GM19463 (cell line): ENCODE measurements around the gene ACTG1.

Experiments used
- ATAC-seq: cut with Tn5 transposase; IDR thresholded peaks from one replicate; pipeline ENCODE4 v1.9.1; 2021; ENCODE audit warnings: mild to moderate bottlenecking, moderate library complexity; ENCODE audit not compliant: unreplicated experiment

ACTG1 gene

DNA sequence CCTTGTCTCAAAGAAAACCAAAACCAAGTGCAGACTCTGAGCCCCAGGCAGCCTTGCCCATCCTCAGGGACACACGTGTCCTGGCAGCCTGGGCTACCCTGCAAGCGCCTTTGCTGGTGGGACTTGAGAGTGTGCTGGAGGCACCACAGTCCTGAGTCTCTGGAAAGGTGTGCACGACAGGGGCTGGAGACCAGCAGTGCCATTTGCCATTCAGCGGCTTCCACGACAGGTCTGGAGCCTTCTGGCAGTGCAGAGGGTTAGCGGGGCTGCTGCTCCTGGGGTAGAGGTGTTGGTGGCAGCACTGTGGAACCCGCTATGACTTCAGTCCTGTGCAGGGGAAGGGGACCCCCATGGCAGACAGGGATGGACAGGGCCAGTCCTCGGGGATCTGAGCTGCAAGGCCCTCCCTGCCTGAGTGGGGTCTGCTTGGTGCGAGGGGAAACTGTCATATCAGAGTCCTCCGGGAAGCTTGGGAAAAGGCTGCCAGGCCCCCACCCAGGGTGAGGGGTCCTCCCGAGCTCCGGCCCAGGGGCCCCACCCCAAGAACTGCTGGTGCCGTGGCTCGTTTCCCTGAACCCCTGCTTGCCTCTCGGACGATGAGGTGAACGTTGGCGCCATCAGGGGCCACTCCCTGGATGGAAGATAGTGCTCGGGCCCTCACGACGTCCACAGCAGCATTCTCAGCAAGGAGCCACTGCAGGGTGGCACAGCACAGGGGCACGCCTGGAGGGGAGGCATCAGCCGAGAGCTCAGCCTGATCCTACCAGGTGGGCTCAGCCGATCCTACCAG, 32.8 kb upstream of the ACTG1 start:
- ATAC-seq, result no peak

DNA sequence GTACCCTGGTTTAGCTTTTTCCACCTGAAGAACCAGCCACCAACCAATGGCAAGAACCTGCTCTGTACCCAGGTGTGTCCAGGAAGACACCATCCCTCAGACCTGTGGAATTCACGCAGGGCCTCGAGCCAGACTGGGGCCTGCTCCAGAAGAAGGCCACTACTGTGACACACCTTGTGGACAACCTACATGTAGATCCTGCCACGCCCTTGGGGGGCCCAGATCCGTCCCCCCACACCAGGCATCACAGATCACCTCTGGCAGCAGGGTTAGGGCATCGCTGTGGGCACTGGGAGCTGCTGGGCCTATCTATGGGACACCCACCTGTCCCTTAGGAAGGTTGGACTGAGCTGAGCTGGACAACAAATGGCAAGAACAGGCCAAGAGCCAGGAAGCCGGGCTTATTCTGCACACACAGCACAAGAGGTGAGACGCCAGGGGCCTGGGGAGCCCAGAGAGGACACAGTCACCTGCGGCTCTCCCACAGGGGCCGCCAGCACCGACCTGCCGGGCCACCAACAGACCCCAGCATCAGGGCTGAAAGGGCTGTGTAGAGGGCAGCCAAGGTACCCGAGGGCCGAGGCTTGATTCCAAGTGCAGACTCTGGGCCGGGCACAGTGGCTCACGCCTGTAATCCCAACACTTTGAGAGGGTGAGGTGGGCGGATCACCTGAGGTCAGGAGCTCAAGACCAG, 31.8 kb upstream of the ACTG1 start:
- ATAC-seq, result no peak

DNA sequence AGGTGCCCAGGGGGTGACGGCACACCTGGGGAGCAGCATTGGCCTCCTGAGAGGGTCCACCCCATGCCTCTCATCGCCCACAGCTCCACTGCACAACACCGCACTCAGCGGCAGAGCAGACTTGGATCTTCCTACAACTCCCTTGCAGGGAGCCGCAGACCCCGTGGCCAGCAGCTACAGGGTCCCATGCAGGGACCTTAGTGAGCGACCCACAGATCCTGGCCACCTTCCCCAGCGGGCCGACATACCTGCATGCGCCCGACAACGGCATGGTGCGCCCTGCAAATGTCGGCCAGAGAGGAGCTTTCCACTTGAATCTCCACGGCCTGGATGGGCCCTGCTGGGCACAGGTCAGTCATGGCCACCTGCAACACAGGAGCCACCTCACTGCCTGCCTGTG, 31.2 kb upstream of the ACTG1 start:
- no peak for ATAC-seq

DNA sequence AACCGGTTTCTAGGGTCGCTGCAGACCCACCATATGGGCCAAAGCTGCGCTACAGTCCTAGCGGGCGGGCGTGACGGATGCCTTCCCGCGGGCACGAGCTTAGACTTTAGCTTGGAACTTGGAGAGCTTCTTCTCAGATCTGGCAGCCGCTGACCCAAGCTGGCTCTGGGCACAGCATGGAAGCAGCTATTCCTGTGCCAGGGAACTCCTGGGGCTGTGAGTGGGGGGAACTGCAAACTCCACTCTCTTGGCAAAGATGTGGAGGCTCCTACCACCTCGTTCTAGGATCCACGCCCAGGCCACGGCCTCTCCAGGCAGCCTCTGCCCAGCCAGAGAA, 30.7 kb upstream of the ACTG1 start:
- no peak for ATAC-seq

DNA sequence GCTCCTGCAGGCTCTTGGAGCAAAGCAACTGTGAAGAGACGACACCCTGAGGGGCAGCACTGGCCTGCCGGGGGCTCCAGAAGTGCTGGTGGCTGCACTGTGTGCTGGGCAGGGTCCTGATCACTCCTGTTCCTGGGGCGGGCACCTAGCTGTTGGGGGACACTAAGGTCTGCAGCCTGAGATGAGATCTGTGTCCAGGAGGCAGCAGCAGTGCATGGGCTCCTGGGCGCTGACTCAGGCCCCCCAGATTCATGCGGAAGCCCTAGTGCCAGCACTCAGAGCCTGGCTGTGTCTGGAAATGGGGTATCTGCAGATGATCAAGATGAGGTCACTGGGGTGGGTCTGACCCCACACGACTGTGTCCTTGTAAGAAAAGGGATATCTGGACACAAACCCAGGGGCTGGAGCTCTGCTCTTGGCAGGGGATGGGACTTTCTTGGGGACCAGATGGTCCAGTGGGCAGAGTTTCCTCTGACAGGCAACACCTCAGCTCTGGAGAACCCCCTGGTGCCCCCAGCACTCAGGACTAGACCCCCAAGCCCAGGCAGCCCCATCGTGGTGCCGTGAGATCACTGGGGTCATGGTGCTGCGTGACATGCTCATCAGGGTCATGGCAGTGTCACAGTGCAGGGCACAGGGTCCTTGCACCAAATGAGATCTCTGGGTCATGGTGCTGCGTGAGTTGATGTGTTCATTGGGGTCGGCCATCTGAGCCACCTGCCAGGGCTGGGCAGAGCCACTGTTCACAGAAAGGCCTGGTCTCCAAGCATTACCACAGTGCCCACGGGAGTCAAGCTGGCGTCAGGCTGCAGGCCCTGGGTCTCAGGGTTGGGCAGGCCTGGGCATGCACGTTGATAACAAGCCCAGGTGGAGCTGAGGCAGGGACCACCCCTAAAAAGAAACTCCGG, 30.1 kb upstream of the ACTG1 start:
- no peak for ATAC-seq

DNA sequence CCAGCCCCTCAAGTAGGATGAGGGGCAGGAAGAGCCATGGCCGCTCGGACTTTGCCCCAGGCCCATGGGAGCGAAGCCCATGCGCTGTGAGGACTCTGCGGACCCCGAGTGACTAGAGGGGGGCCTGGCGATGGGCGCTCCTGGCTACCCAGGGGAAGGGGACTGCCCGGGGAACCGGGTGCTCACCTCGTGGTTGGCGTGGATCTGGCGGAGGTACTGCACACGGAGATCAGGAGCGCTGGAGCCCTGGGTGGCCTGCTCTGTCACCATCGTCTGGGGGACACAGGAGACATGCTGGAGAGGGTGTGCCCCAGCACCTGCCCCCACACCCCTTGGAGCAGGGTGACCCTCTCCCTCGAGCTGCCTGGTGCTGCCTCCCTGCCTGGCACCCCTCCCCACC, 28.5 kb upstream of the ACTG1 start:
- ATAC-seq, result no peak

DNA sequence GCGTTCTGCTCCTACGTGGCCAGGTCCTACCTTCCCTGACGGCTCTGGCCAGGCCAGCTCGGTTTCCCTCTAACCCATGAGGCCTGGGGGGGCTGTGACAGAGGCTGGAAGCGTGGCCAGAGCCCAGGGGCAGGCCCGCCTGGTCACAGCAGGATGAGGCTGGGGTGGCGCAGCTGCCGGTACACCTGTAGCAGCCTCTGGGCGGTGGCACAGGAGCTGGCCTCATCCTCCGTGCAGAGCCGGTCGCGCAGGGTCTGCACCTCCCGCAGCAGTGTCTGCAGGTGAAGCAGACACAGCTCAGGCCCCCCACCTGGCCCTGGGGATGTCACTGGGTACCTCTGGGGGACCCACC, 28.1 kb upstream of the ACTG1 start:
- no peak for ATAC-seq

DNA sequence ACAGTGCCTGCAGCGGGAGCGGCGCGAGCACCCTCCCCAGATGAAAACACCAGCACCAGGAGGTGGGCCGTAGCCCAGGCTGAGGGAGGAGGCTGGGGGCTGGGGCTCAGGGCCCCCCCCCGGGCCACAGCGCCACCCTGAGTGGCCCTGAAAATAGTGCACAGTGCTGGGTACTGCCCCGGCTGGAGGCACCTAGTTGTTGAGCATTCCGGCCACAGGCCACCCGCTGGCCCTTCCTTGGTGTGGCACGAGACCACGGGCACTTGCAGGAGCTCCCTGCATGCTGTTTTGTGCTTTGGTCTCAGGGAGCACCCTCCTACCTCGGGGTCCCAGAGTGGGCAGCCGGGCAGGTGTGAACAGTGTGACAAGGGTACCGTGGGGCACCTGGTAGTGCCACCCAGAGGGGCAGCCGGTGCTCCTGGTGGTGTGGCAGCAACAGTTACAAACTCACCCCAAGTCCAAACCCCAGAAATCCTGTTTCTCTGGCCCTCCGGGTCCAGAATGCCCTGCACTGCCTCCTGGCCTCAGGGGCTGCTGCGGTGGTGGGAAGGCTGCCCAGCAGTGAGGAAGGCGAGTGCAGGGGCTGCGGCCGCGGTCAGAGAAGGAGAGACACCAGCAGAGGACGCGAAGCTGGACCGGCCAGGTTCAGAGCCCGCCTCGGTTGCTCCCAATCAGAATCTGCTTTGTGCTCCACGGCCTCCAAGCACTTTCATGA, 27.5 kb upstream of the ACTG1 start:
- ATAC-seq, result no peak

DNA sequence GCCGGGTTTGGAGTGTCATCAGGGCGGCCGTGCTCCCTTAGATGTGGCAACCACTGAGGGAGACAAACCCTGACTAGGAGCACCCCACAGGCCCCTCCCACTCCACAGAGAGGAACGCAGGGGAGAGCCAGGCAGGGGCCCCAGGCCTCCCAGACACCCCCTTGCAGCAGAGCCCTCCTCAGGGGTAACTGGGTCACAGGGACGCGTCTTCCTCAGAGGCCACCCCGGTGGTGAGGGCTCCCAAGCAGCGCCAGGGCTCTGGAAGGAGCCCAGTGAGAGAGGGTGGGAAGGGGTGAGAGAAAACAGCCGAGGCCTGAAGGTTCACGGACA, 26.9 kb upstream of the ACTG1 start:
- no peak for ATAC-seq

DNA sequence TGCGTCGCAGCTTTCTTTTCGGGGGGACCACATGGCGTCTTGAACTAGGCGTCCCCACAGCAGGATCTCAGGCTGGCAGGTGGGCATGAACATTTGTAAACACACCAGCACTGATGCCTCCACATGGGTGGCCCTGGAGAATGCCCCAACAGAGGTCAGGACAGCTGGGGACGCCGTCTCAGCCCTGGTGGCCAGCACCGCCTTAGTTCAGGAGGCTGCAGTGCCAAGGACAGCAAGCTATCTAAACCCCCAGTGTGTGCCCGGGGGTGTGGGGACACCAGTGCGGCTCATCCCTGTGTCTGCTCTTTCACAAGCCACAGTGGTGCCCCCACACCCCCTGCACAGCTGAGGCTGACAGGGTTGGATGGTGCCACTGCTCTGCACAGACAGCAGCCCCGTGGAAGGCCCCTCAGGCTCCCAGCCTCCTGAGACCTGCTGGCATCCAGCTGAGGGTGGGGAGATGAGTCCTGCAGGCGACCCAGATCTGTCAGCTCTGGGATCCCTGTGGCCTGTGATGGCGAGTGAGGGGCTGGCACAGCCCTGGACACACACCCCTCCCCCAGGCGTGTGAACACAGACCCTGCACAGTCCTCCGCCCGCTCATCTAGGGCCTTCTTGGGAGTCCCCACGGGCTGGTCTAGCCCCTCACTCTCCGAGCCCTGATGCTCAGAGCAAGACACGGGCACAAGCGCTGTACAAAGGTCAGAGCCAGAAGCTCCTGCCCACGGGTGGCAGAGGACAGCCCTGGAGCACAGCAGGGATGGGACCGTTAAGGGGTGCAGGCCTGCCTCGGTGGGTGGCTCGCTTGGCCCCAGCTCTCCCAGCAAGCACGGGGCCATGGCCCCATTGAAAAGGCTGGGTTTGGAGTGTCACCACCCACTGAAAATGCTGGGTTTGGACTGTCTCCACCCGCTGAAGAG, 26.3 kb upstream of the ACTG1 start:
- no peak for ATAC-seq

DNA sequence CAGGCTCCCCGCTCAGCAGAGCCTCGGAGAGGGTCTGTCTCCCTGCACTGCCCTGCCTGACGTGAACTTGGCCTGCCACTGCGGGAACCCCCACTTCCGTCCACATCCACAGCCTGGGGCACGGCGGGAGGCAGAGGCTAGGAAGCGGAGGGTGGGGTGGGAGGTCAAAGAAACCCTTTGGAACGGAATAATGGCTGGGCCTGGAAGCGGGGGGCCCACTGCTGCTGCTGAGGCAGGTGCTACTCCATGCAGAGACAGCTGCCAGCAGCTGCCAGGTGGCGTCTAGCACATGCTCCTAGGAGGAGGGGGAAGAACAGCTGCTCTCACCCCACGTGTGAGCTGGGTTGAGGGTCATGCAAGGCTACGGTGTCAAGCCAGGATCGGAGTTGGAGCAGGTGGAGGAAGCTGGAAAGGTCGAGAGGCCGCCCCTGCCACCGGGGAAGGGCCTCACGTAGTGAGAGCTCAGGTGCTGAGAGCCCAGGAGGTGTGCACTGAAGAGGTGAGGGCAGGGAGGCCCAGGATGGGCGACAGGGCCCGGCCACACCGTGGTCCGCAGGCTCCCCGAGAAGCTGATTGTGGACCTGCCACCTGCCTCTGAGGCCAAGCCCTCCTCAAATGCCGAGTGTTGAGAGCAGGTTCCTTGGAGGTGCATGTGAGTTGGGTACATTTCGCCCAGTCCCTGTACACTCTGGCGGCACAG, 25.4 kb upstream of the ACTG1 start:
- no peak for ATAC-seq

DNA sequence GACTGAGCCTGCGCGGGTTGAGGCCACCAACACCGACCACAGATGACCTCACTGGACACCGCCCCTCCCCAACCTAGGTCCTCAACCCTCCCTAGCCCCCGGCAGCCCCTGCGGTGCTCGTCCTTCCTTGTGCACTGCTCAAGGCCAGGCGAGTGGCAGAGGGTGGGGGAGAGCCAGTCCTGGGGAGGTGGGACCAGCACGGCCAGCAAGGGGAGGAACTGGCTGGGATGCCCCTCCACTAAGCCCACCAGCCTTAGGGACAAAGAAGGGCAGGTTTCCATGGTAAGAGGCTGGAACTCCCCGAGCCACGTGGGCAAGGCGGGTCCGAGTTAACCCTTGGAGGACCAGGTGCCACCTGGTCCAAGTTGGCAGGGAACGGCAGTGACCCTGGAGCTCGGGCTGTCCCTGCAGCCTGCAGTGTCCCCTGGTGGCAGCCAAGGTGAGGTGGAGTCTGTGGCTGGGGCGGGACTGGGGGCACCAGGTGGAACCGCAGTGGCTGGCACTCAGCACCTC, 24.8 kb upstream of the ACTG1 start:
- no peak for ATAC-seq

DNA sequence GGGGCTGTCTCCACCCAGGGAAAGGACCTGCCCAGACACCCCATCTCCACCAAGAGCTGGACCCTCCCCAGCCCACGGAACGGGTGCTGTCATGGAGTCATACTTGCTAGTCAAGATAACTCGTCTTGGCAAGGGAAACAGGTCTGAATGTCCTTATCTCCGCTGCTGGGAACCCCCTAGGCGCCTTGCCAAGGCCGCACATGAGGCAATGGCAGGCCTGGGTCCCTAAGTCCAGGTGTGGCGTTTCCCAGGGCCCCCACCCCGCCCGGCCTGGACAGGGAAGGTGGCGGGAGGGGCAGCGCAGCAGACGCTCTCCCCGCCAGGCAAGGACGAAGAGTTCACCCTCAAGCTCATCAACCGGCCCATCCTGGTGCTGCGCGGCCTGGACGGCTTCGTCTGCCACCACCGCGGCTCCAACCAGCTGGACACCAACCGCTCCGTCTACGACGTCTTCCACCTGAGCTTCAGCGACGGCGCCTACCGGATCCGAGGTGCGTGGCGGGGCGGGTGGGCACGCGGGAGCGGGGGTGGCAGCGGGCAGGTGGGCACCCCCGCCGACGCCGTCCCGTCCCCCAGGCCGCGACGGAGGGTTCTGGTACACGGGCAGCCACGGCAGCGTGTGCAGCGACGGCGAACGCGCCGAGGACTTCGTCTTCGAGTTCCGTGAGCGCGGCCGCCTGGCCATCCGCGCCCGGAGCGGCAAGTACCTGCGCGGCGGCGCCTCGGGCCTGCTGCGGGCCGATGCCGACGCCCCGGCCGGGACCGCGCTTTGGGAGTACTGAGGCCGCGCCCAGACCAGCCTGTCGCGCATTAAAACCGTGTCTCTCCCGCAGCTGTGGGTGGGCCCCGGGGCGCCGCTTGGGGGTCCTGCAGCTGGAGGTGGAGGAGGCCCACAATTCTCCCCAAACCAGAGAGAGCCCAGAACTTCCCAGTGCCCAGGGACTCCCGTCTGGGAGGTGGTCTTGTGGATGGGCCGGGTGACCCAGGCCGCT, 24.0 kb upstream of the ACTG1 start:
- no peak for ATAC-seq

DNA sequence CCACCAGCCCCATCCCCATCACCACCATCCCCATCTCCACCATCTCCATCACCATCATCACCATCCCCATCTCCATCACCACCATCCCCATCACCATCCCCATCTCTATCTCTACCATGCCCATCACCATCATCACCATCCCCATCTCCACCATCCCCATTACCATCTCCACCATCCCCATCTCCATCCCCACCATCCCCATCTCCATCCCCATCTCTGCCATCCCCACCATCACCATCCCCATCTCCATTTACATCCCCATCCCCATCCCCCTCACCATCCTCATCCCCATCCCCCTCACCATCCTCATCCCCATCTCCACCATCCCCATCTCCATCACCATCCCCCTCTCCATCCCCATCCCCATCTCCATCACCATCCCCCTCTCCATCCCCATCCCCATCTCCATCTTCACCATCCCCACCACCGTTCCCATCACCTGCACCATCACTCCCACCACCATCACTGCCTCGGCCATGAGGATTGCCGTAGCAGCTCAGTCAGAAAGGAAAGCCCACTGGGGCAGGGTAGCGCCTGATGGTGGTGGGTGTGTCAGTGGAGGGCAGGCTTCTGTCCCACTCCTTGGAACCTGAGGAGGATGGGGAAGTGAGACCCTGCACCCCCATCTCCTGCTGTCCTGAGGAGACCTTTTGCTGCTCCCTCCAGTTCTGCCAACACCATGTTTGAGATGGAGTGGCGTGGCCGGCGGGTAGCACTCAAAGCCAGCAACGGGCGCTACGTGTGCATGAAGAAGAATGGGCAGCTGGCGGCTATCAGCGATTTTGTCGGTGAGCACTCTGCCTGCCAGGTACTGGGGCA, 23.1 kb upstream of the ACTG1 start:
- ATAC-seq, result no peak

DNA sequence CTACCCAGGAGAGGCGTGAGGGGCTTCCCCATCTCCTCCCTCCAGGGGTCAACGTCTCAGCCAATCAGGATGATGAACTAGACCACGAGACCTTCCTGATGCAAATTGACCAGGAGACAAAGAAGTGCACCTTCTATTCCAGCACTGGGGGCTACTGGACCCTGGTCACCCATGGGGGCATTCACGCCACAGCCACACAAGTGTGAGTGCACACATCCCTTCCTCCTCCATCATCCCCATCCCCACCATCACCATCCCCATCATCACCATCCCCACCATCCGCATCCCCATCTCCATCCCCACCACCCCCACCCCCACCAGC, 22.4 kb upstream of the ACTG1 start:
- ATAC-seq, result no peak

DNA sequence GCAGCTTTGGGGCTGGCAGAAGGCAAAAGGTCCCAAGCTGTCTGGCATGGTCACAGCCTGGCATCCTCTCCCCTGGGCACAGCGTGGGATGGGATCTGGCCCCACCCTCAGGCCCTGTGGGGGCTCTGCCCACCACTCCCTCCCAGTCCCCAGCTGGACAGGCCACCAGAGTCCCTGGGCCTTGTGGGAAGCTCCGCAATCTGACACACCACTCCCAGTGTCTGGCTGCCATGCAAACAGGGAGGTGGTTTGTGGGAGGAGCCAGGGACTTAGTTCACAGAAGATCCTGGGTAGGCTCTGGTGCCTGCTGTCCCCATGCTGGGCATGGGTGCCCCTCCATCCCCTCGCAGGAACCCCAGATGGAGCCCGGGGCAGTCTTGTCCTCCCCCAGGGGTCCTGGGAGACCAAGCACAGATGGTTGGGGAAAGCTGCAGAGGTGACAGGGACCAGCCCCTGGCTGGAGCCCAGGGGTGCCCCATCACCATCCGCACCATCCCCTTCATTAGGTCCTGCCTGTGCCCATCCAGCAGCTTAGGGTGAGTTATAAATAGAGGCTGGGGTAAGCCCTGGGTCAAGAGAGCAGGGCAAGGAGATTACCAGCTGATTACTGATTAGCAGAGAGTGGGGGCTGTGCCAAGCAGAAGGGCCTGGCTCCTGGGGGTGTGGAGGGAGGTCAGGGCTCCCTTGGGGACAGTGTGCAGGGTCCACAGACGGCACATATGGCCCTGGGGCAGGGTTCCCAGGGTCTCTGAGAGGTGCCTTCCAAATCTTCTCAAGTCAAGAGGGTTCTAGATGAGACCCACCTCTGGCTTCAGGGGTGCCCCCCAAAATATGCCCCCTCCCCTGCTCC, 21.8 kb upstream of the ACTG1 start:
- no peak for ATAC-seq
